DND-41 (cell line): ENCODE data around the gene G0S2.

Source experiments
- ATAC-seq: fragments of 200-7000 bp; cut with Tn5 transposase; 3 replicates; pipeline ENCODE4 v1.9.1; 2021; ENCODE audit warnings: low read depth; ENCODE audit not compliant: insufficient read depth
- DNase-seq: peaks from one replicate; pipeline ENCODE4 v3.0.0-alpha.2; 2020
- H2AFZ ChIP-seq: 2 replicates; pipeline ENCODE4 v1.6.0; 2012; ENCODE audit warnings: low read depth, low read length
- H3K27ac ChIP-seq: 2 replicates; pipeline ENCODE4 v1.5.1; 2012; ENCODE audit warnings: low read length, inconsistent platforms
- H3K27me3 ChIP-seq: fragments of 200-600 bp; sonication (generic); 2 replicates; pipeline ENCODE4 v1.6.0; 2012; ENCODE audit warnings: low read length, mild to moderate bottlenecking, inconsistent platforms; ENCODE audit not compliant: insufficient read depth, poor library complexity
- H3K36me3 ChIP-seq: 2 replicates; pipeline ENCODE4 v1.5.1; 2012; ENCODE audit warnings: low read length, inconsistent platforms; ENCODE audit not compliant: insufficient read depth
- H3K4me1 ChIP-seq: 2 replicates; pipeline ENCODE4 v1.5.1; 2012; ENCODE audit warnings: mild to moderate bottlenecking, low read length; ENCODE audit not compliant: insufficient read depth
- H3K4me2 ChIP-seq: 2 replicates; pipeline ENCODE4 v1.6.0; 2012; ENCODE audit warnings: mild to moderate bottlenecking, moderate library complexity, low read length, inconsistent platforms; ENCODE audit not compliant: insufficient read depth
- H3K4me3 ChIP-seq, 2 experiments: fragments of 200-600 bp in 1 of 2; shearing (Covaris generic) in 1 of 2; 2 replicates each; pipeline ENCODE4 v1.5.1; 2012 to 2016; ENCODE audit warnings: inconsistent platforms in 2 of 2, low read length in 2 of 2, mild to moderate bottlenecking in 2 of 2, low read depth in 1 of 2, moderate library complexity in 1 of 2
- H3K79me2 ChIP-seq: 2 replicates; pipeline ENCODE4 v1.6.0; 2012; ENCODE audit warnings: low read length, inconsistent platforms; ENCODE audit not compliant: insufficient read depth
- H3K9ac ChIP-seq: 2 replicates; pipeline ENCODE4 v1.6.0; 2012; ENCODE audit warnings: low read depth, mild to moderate bottlenecking, inconsistent platforms, low read length, moderate library complexity
- H3K9me3 ChIP-seq: 2 replicates; pipeline ENCODE4 v1.5.1; 2012; ENCODE audit warnings: low read length, moderate library complexity, mild to moderate bottlenecking, inconsistent platforms; ENCODE audit not compliant: insufficient read depth, severe bottlenecking
- H4K20me1 ChIP-seq: 2 replicates; pipeline ENCODE4 v1.6.0; 2012; ENCODE audit warnings: low read length; ENCODE audit not compliant: insufficient read depth
- CTCF ChIP-seq: IDR thresholded peaks from 2 replicates; pipeline ENCODE4 v1.5.1; 2012; ENCODE audit warnings: borderline replicate concordance, low read length, moderate library complexity, mild to moderate bottlenecking; ENCODE audit not compliant: poor library complexity, severe bottlenecking; ENCODE audit errors: extremely low read depth
- EZH2 ChIP-seq: IDR thresholded peaks from 3 replicates; pipeline ENCODE4 v1.6.1; 2012; ENCODE audit warnings: borderline replicate concordance, low read depth, mild to moderate bottlenecking, moderate library complexity, low read length, inconsistent platforms; ENCODE audit not compliant: severe bottlenecking

G0S2 gene

GRCh38 chr1:209720826-209721225 is 45.6 kb downstream of the G0S2 start:
- Histone ChIP-seq H3K36me3 (no peaks in the 10 kb centered on the region), H2AFZ (no peak overlapping the region), H3K4me2 (no peak overlapping the region), H4K20me1 (no peaks in the 10 kb centered on the region), H3K27me3 (no peaks in the 10 kb centered on the region), H3K9me3 (no peaks in the 10 kb centered on the region), H3K4me1 (no peaks in the 10 kb centered on the region), H3K79me2 (no peaks in the 10 kb centered on the region), H3K4me3 (no peak overlapping the region), H3K9ac (no peak overlapping the region), H3K27ac (no peak overlapping the region)
- DNase-seq: no peak
- no peak for ATAC-seq
- TF ChIP-seq EZH2 (no peak), CTCF (no peak)

DNA sequence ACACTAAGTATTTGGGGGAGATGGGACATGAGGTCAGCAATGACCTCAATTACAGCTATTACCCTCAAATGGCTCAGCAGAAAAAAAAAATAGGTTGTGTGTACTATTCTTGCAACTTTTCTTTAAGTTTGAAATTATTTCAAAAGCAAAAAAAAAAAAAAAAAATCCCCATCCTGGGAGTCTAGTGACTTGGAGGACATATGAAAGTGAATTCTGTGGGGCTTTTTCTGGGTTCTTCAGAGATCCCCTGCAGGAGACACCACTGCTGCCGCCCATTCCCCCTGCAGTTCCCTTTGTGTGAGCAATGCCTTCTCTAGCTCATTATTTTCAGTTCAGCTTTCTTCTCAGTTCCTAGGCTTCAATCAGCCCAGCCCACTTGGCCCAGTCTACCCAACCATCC is 46.1 kb downstream of the G0S2 start:
- Histone ChIP-seq H3K4me1 (no peaks in the 10 kb centered on the region), H3K36me3 (no peaks in the 10 kb centered on the region), H3K4me3 (no peak overlapping the region), H3K9me3 (no peaks in the 10 kb centered on the region), H3K27ac (no peak overlapping the region), H3K9ac (no peak overlapping the region), H4K20me1 (no peaks in the 10 kb centered on the region), H3K27me3 (no peaks in the 10 kb centered on the region), H3K4me2 (no peak overlapping the region), H3K79me2 (no peaks in the 10 kb centered on the region), H2AFZ (no peak overlapping the region)
- ATAC-seq (no peak), DNase-seq (no peak)
- TF ChIP-seq CTCF (no peak), EZH2 (no peak)

DNA sequence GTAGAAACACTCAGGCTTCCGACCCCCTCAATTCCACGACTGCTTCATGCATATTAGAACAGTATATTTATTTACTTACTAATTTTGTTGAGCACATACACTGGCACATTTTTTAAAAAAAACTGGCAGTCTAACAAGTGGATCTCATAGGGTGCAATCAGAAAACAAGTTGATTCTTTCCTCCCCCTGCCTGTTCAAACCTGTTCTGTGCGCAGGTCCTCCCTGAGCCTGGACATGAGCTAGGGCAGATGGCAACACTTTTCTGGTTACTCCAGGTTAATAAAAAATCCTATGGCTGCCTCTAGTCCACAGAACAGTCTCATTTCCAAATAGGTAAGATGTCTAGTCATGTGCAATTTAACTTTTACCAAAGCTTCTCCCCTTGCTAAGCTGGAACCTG is 48.1 kb downstream of the G0S2 start:
- Histone ChIP-seq H4K20me1 (no peaks in the 10 kb centered on the region), H3K27ac (no peak overlapping the region), H3K4me3 (no peak overlapping the region), H2AFZ (no peak overlapping the region), H3K4me1 (no peaks in the 10 kb centered on the region), H3K79me2 (no peaks in the 10 kb centered on the region), H3K27me3 (no peaks in the 10 kb centered on the region), H3K4me2 (no peak overlapping the region), H3K36me3 (no peaks in the 10 kb centered on the region), H3K9ac (no peak overlapping the region), H3K9me3 (no peaks in the 10 kb centered on the region)
- no peak for DNase-seq
- ATAC-seq: no peak
- no peak for TF ChIP-seq CTCF
- no peak for TF ChIP-seq EZH2
